Type B pancreatic cell (in vitro differentiated cells): Measurements from ENCODE around the gene WDFY4. TPM values are rescaled to one million over a fixed set of nuclear protein-coding genes. Genes with fewer than 3 reads are reported as not detected.

Experiments used
- DNase-seq: peaks from one replicate; pipeline ENCODE4 v3.0.0; 2021; ENCODE audit warnings: mixed read lengths; ENCODE audit not compliant: unreplicated experiment; ENCODE audit errors: extremely low spot score
- H3K27ac Mint-ChIP-seq: 2 replicates; pipeline ENCODE4 v1.8.0; 2021; ENCODE audit warnings: mild to moderate bottlenecking, mixed read lengths
- H3K27me3 Mint-ChIP-seq: 2 replicates; pipeline ENCODE4 v1.8.0; 2021; ENCODE audit warnings: mixed read lengths
- H3K36me3 Mint-ChIP-seq: 2 replicates; pipeline ENCODE4 v1.8.0; 2021; ENCODE audit warnings: mixed read lengths
- H3K4me1 Mint-ChIP-seq: one replicate; pipeline ENCODE4 v1.8.0; 2021; ENCODE audit warnings: mixed read lengths; ENCODE audit not compliant: unreplicated experiment
- H3K4me3 Mint-ChIP-seq: 2 replicates; pipeline ENCODE4 v1.8.0; 2021; ENCODE audit warnings: mild to moderate bottlenecking, mixed read lengths
- H3K9me3 Mint-ChIP-seq: 2 replicates; pipeline ENCODE4 v1.8.0; 2021; ENCODE audit warnings: mixed read lengths
- total RNA-seq: library from RNA; stranded (reverse); gene quantifications from 2 replicates; pipeline ENCODE4 v1.2.1, GENCODE V29; 2021; ENCODE audit warnings: low replicate concordance
- TF ChIP-seq, protein P1 (sequence below): fragments of 200-600 bp; sonication (generic); conservative IDR thresholded peaks from 2 replicates; pipeline ENCODE4 v1.5.0; 2021; ENCODE audit warnings: antibody characterized with exemption, mild to moderate bottlenecking

Gene WDFY4
- total RNA-seq, 1 donor from 2014 or later, result 0.05 TPM

DNA sequence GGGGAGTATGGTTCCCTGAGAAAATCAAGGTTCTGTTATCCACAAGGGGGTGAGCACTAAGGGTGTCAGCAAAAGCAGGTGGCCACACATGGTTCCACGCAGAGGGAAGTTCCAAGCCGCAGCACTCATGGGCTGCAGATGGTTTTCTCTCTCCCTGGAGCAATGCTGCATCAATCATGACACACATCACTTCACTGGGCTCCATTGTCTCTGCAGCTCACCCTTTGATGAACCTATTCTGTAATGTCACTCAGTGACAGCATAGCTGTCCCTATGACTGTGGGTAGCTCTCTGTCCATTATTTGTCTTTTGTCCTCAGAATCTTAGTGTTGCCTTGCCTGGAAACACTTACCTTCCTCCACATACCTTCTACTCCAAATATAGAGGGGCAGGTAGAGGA, 220.2 kb downstream of the WDFY4 start:
- Mint-ChIP-seq H3K27ac (no peak overlapping the region), H3K4me3 (no peak overlapping the region), H3K27me3 (peaks cover 6% of the 10 kb centered on the region), H3K4me1 (no peaks in the 10 kb centered on the region), H3K9me3 (no peaks in the 10 kb centered on the region), H3K36me3 (no peaks in the 10 kb centered on the region)
- peak; percentile 31 for DNase-seq
- TF ChIP-seq, protein P1, sequence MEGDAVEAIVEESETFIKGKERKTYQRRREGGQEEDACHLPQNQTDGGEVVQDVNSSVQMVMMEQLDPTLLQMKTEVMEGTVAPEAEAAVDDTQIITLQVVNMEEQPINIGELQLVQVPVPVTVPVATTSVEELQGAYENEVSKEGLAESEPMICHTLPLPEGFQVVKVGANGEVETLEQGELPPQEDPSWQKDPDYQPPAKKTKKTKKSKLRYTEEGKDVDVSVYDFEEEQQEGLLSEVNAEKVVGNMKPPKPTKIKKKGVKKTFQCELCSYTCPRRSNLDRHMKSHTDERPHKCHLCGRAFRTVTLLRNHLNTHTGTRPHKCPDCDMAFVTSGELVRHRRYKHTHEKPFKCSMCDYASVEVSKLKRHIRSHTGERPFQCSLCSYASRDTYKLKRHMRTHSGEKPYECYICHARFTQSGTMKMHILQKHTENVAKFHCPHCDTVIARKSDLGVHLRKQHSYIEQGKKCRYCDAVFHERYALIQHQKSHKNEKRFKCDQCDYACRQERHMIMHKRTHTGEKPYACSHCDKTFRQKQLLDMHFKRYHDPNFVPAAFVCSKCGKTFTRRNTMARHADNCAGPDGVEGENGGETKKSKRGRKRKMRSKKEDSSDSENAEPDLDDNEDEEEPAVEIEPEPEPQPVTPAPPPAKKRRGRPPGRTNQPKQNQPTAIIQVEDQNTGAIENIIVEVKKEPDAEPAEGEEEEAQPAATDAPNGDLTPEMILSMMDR, result no peak

- Mint-ChIP-seq H3K27me3 (peaks cover 6% of the 10 kb centered on the region), H3K27ac (no peak overlapping the region), H3K9me3 (no peaks in the 10 kb centered on the region), H3K4me1 (no peaks in the 10 kb centered on the region), H3K36me3 (no peaks in the 10 kb centered on the region), H3K4me3 (no peak overlapping the region)
- no peak for DNase-seq
- TF ChIP-seq, protein P1, result no peak
Observed at GRCh38 chr10:48905311-48905710, 220.6 kb downstream of the WDFY4 start.

DNA sequence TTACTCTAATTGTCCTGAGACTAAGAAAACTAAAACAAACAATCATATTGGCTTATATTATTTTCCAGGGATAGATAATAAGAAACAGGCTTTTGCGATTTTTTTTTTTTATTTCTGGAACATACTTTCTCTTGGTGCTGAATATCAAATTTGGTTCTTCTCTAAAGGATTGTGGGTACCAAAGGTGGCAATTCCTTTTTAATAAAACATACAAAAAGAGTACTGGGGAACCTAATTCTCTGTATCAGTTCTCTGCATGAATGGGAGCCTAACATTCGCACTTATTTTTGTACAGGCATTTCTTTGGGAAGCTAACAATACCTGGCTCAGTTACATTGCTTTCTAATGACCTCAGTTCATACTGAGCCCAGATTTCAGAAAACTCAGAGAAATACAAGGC, 222.2 kb downstream of the WDFY4 start:
- TF ChIP-seq, protein P1, result no peak
- H3K4me1 Mint-ChIP-seq, result no peaks in the 10 kb centered on the region
- H3K27me3 Mint-ChIP-seq, result peaks cover 6% of the 10 kb centered on the region
- no peaks in the 10 kb centered on the region for H3K36me3 Mint-ChIP-seq
- no peak overlapping the region for H3K27ac Mint-ChIP-seq
- no peak overlapping the region for H3K4me3 Mint-ChIP-seq
- H3K9me3 Mint-ChIP-seq, result no peaks in the 10 kb centered on the region
- DNase-seq, result no peak

- Mint-ChIP-seq H3K36me3 (no peaks in the 10 kb centered on the region), H3K4me1 (no peaks in the 10 kb centered on the region), H3K27me3 (peaks cover 6% of the 10 kb centered on the region), H3K27ac (no peak overlapping the region), H3K4me3 (no peak overlapping the region), H3K9me3 (no peaks in the 10 kb centered on the region)
- TF ChIP-seq, protein P1, result no peak
- DNase-seq, result peak; percentile 54
Observed at GRCh38 chr10:48907730-48908129, 223.1 kb downstream of the WDFY4 start.

GRCh38 chr10:48910548-48910947, 225.9 kb downstream of the WDFY4 start:
- no peaks in the 10 kb centered on the region for H3K4me1 Mint-ChIP-seq
- DNase-seq, result peak; percentile 32
- no peaks in the 10 kb centered on the region for H3K36me3 Mint-ChIP-seq
- no peak overlapping the region for H3K4me3 Mint-ChIP-seq
- H3K27me3 Mint-ChIP-seq, result peaks cover 3% of the 10 kb centered on the region
- TF ChIP-seq, protein P1, result no peak
- no peaks in the 10 kb centered on the region for H3K9me3 Mint-ChIP-seq
- no peak overlapping the region for H3K27ac Mint-ChIP-seq

- no peak overlapping the region for H3K27ac Mint-ChIP-seq
- no peaks in the 10 kb centered on the region for H3K4me1 Mint-ChIP-seq
- H3K36me3 Mint-ChIP-seq, result no peaks in the 10 kb centered on the region
- TF ChIP-seq, protein P1, result no peak
- H3K4me3 Mint-ChIP-seq, result no peak overlapping the region
- no peaks in the 10 kb centered on the region for H3K9me3 Mint-ChIP-seq
- H3K27me3 Mint-ChIP-seq, result peaks cover 3% of the 10 kb centered on the region
- peak; percentile 59 for DNase-seq
Observed at GRCh38 chr10:48913674-48914073, 229.0 kb downstream of the WDFY4 start.
